HEK293 (cell line): Measurements from ENCODE around the gene ISL2.

Source experiments
- CTCF ChIP-seq: fragments of 450-650 bp; formaldehyde crosslinking; IDR thresholded peaks from 2 replicates; pipeline ENCODE4 v1.5.1; 2016; ENCODE audit warnings: missing biosample characterization, missing genetic modification characterization
- HOXA7 ChIP-seq: sonication (generic); formaldehyde crosslinking; IDR thresholded peaks from 2 replicates; pipeline ENCODE4 v1.8.1; 2022; ENCODE audit warnings: missing genetic modification reagents, borderline replicate concordance
- KLF17 ChIP-seq: fragments of 450-650 bp; formaldehyde crosslinking; IDR thresholded peaks from 2 replicates; pipeline ENCODE4 v1.5.1; 2016; ENCODE audit warnings: missing biosample characterization, missing genetic modification characterization
- OVOL3 ChIP-seq: fragments of 450-650 bp; formaldehyde crosslinking; IDR thresholded peaks from 2 replicates; pipeline ENCODE4 v1.5.1; 2016; ENCODE audit warnings: missing biosample characterization, missing genetic modification characterization
- PATZ1 ChIP-seq: fragments of 450-650 bp; formaldehyde crosslinking; IDR thresholded peaks from 2 replicates; pipeline ENCODE4 v1.5.1; 2016; ENCODE audit warnings: missing biosample characterization, missing genetic modification characterization
- SALL2 ChIP-seq: fragments of 450-650 bp; formaldehyde crosslinking; IDR thresholded peaks from 2 replicates; pipeline ENCODE4 v1.5.0; 2017; ENCODE audit warnings: missing biosample characterization, mild to moderate bottlenecking, missing genetic modification characterization, borderline replicate concordance
- SCRT2 ChIP-seq: fragments of 450-650 bp; formaldehyde crosslinking; IDR thresholded peaks from 2 replicates; pipeline ENCODE4 v1.5.1; 2016; ENCODE audit warnings: missing biosample characterization, missing genetic modification characterization
- SP3 ChIP-seq: fragments of 450-650 bp; formaldehyde crosslinking; IDR thresholded peaks from 2 replicates; pipeline ENCODE4 v1.5.1; 2016; ENCODE audit warnings: missing biosample characterization, missing genetic modification characterization
- WT1 ChIP-seq: fragments of 450-650 bp; formaldehyde crosslinking; IDR thresholded peaks from 2 replicates; pipeline ENCODE4 v1.5.1; 2016; ENCODE audit warnings: missing biosample characterization, missing genetic modification characterization
- ZBTB26 ChIP-seq: fragments of 450-650 bp; formaldehyde crosslinking; optimal IDR thresholded peaks from 2 replicates; pipeline ENCODE3; 2016; ENCODE audit warnings: missing biosample characterization, mild to moderate bottlenecking, missing genetic modification characterization
- ZEB2 ChIP-seq: fragments of 450-650 bp; formaldehyde crosslinking; IDR thresholded peaks from 2 replicates; pipeline ENCODE4 v1.5.1; 2016; ENCODE audit warnings: missing biosample characterization, missing genetic modification characterization
- ZNF114 ChIP-seq: fragments of 450-650 bp; formaldehyde crosslinking; IDR thresholded peaks from 2 replicates; pipeline ENCODE4 v1.5.0; 2017; ENCODE audit warnings: missing biosample characterization, missing genetic modification characterization
- ZNF148 ChIP-seq: fragments of 450-650 bp; formaldehyde crosslinking; IDR thresholded peaks from 2 replicates; pipeline ENCODE4 v1.5.0; 2017; ENCODE audit warnings: missing biosample characterization, missing genetic modification characterization, borderline replicate concordance
- ZNF433 ChIP-seq: fragments of 450-650 bp; formaldehyde crosslinking; IDR thresholded peaks from 2 replicates; pipeline ENCODE4 v1.5.1; 2016; ENCODE audit warnings: missing biosample characterization, missing genetic modification characterization, low read depth
- ZNF449 ChIP-seq: fragments of 450-650 bp; formaldehyde crosslinking; IDR thresholded peaks from 2 replicates; pipeline ENCODE4 v1.5.1; 2017; ENCODE audit warnings: missing biosample characterization, mild to moderate bottlenecking, missing genetic modification characterization, moderate library complexity
- ZNF48 ChIP-seq: fragments of 450-650 bp; formaldehyde crosslinking; IDR thresholded peaks from 2 replicates; pipeline ENCODE4 v1.5.1; 2016; ENCODE audit warnings: missing biosample characterization, missing genetic modification characterization
- ZNF488 ChIP-seq: fragments of 450-650 bp; formaldehyde crosslinking; IDR thresholded peaks from 2 replicates; pipeline ENCODE4 v1.5.1; 2016; ENCODE audit warnings: missing biosample characterization, missing genetic modification characterization
- ZNF585B ChIP-seq: fragments of 450-650 bp; formaldehyde crosslinking; IDR thresholded peaks from 2 replicates; pipeline ENCODE4 v1.5.1; 2016; ENCODE audit warnings: missing biosample characterization, missing genetic modification characterization
- ZNF610 ChIP-seq: fragments of 450-650 bp; formaldehyde crosslinking; IDR thresholded peaks from 2 replicates; pipeline ENCODE4 v1.5.1; 2016; ENCODE audit warnings: missing biosample characterization, missing genetic modification characterization, borderline replicate concordance
- ZNF626 ChIP-seq: fragments of 450-650 bp; sonication (Bioruptor Pico); formaldehyde crosslinking; IDR thresholded peaks from 2 replicates; pipeline ENCODE4 v1.5.1; 2018; ENCODE audit warnings: missing biosample characterization, missing genetic modification characterization, inconsistent platforms
- ZNF660 ChIP-seq: fragments of 450-650 bp; IDR thresholded peaks from 2 replicates; pipeline ENCODE4 v1.5.1; 2018; ENCODE audit warnings: missing biosample characterization, mild to moderate bottlenecking, missing genetic modification characterization
- ZNF664 ChIP-seq: fragments of 450-650 bp; formaldehyde crosslinking; IDR thresholded peaks from 2 replicates; pipeline ENCODE4 v1.5.1; 2016; ENCODE audit warnings: missing biosample characterization, missing genetic modification characterization
- ZNF677 ChIP-seq: fragments of 450-650 bp; IDR thresholded peaks from 2 replicates; pipeline ENCODE4 v1.5.0; 2018; ENCODE audit warnings: missing biosample characterization, mild to moderate bottlenecking, missing genetic modification characterization, moderate library complexity
- ZNF692 ChIP-seq: fragments of 450-650 bp; formaldehyde crosslinking; IDR thresholded peaks from 2 replicates; pipeline ENCODE4 v1.5.1; 2016; ENCODE audit warnings: missing biosample characterization, missing genetic modification characterization
- ZNF76 ChIP-seq: fragments of 450-650 bp; formaldehyde crosslinking; IDR thresholded peaks from 2 replicates; pipeline ENCODE4; 2016; ENCODE audit warnings: low read depth, missing biosample characterization, missing genetic modification characterization, borderline replicate concordance
- ZNF776 ChIP-seq: fragments of 450-650 bp; formaldehyde crosslinking; IDR thresholded peaks from 2 replicates; pipeline ENCODE4 v1.5.0; 2017; ENCODE audit warnings: missing biosample characterization, missing genetic modification characterization, borderline replicate concordance

ISL2 gene

GRCh38 chr15:76346669-76347481 lies 10.3 kb downstream of the ISL2 start (continued):
- TF ChIP-seq ZNF449: no peak
- no peak for TF ChIP-seq ZNF48
- no peak for TF ChIP-seq SALL2 (tag by site-specific recombination)
- peak; percentile 50 for TF ChIP-seq WT1 (tag by site-specific recombination)
- TF ChIP-seq ZNF114 (tag by site-specific recombination): no peak
- TF ChIP-seq ZBTB26 (tag by site-specific recombination): peak; percentile 84
- TF ChIP-seq ZNF776 (tag by site-specific recombination): no peak
- peak; percentile 63; the same call in 1 of the 2 replicates for TF ChIP-seq ZEB2
- TF ChIP-seq KLF17 (tag by site-specific recombination): peak; percentile 37; the same call in 1 of the 2 replicates
- TF ChIP-seq CTCF: no peak
- TF ChIP-seq ZNF433: no peak
- no peak for TF ChIP-seq ZNF148 (tag by site-specific recombination)
- no peak for TF ChIP-seq HOXA7
- no peak for TF ChIP-seq SP3
- TF ChIP-seq ZNF626: no peak
- no peak for TF ChIP-seq OVOL3
- no peak for TF ChIP-seq ZNF585B (tag by site-specific recombination)
- no peak for TF ChIP-seq ZNF488 (tag by site-specific recombination)
- TF ChIP-seq ZNF677 (tag by site-specific recombination): no peak
- peak; percentile 43 for TF ChIP-seq SCRT2
- TF ChIP-seq ZNF660: 0 out of 2 replicates have a peak, but pooled peaks have one; percentile 18
- peak; percentile 34; the same call in 1 of the 2 replicates for TF ChIP-seq ZNF664 (tag by site-specific recombination)
- TF ChIP-seq PATZ1 (tag by site-specific recombination): peak; percentile 20
- no peak for TF ChIP-seq ZNF692 (tag by site-specific recombination)
- peak; percentile 10; the same call in 1 of the 2 replicates for TF ChIP-seq ZNF76 (tag by site-specific recombination)
- no peak for TF ChIP-seq ZNF610
